Stimulated activated CD8-positive, alpha-beta memory T cell treated with anti-CD3 and anti-CD28 coated beads, Interleukin-15, amount 100 ng/mL, for 4 hours (primary cell): Measurements from ENCODE around the gene RRBP1.

Source experiments
- DNase-seq, 2 donors: peaks; one replicate each; pipeline ENCODE4 v3.0.0-alpha.2; 2020; ENCODE audit warnings: low read depth in 2 of 2

RRBP1 gene

GRCh38 chr20:17647391-17648314 is 34.4 kb downstream of the RRBP1 start:
- no peak for DNase-seq

GRCh38 chr20:17646961-17647301 is 35.1 kb downstream of the RRBP1 start:
- DNase-seq = no peak

DNA sequence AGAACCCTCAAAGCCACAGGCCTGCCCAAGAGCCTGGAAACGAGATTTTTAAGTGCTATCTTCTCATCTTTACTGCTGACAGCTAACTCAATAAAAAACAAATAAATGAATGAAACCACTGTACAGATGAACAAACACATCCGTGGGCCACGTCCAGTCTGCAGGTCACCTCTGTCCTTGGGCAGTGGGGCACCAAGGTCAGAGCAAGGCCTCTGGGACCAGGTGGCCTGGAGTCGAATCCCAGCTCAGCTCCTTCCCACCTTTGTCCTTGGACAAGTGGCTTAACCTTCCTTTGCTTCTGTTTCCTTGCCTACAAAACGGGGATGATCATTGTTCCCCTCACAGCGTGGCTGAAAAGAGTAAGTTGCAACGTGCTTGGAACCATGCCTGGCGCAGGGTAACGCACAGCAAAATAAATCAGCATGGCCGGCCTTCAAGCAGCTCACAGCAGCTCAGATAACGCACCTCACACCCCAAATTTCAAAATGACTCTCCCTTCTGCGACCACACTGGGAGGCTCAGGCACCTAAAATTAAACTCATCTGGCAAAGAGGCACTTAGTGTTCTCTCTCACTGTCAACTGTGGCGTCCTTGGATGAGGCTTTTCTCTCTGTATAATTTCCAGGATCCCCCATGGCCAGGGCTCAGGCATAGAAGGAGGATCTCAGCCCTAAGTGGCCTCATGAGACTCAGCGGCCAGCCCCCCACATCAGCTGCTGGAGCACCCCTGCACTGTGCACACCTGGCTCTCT is 35.7 kb downstream of the RRBP1 start:
- no peak for DNase-seq

GRCh38 chr20:17645546-17646208 is 36.4 kb downstream of the RRBP1 start:
- DNase-seq = no peak

DNA sequence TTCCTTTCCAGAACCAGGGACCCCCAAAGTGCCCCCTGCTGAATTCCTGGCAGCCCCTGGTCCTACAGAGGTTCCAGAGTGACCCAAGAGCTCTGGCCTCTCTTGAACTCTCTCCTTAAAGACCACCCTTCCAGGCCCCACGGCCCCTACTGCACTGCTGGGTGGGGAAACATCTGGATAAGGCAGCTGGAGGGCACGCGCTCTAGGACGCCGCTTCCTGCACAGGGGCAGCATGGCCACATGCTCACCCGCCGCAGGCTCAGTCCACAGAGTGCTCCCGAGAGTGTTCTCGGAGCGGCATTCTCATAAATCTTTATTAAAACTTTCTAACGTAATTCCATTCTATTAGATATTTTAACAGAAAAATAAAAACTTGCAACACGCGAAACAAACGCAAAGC is 37.0 kb downstream of the RRBP1 start:
- DNase-seq = no peak

DNA sequence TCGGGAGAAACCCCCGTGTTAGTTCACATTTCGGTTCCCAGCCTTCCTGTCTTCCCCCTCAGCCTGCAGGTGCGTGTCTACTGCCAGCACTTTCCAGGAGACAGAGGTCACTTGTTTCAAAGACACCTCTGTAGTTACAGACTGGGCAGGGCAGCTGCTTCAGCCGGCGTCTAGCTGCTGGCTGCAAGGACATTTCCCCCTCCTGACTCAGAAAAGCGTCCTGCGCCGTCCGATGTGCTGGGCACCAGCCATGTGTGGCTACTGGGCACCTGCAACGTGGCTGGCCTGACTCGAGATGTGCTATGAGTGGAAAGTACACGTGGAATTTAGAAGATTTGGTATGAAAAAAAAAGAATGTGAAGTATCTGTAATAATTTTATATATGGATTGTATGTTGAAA is 37.6 kb downstream of the RRBP1 start:
- no peak for DNase-seq

DNA sequence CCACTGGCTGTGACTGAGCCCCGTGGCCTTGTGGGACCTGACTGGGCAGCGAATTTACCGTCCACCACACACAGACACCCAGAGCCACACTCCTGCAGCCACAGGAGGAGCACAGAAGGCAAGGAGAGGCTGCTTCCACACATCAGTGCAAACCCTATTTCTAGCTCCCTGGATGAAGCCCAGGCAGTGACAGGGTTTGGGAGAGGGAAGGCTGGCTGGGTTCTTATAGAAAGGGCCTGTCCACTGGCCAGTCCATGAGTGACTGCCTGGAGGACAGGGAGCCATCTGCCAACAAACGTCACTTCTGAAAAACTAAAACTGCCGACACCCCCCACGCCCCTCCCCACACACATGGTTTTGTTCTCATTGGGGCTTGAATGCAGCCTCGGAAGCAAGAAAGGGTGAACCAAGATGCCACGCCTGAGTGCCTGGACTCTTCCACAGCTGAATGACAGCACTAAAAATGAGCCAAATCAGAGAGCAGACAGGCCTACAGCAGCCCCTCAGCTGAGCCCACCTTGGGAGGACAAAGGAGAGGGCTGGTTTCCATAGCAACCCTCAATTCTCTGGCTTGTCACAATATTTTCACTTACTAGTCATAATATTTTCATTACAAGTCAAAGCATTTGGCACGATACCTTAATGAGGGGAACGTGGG is 38.4 kb downstream of the RRBP1 start:
- no peak for DNase-seq

DNA sequence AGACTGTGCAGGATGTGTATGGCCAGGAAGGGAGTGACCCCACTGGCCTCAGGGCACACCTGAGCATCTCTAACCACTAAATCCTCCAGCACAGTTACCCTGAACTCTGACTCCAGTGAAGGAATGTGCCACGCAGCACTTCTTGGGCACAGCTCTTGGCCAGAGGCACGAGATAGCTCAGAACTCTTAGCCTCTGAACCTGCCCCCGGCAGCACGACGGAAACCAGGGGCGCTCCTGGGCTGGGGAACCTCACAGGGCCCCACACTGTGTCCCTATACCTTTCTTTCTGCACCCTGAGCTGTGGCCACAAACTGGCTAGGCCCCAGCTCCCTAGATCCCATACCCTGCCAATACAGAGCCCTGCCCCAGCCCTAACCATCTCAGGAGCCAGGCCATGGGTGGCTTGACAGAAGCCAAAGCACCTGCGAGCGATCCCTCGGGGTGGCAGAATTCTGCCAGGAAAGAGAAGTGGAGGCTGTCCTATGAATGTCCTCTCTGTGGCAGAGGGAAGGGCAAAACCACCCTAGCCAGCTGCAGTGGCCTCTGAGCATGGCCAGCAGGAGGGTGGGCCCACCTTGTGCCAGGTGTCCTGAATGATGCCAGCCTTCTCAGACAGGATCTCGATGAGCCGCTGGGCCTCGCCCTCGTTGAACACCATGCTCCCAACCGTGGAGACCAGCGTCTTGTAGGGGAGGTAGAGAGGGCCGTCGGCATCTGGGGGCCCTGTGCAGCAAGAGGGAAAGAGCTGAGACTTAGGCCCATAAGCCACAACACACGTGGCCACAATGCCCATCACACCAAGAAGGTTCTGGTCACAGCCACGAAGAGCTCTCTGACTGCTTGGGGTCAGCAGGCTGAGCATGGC is 39.4 kb downstream of the RRBP1 start:
- DNase-seq = no peak

- no peak for DNase-seq
Observed at GRCh38 chr20:17641993-17642392, 40.0 kb downstream of the RRBP1 start.

GRCh38 chr20:17641520-17641964 is 40.5 kb downstream of the RRBP1 start:
- DNase-seq = no peak

- no peak for DNase-seq
Observed at GRCh38 chr20:17640875-17641378, 41.1 kb downstream of the RRBP1 start.

DNA sequence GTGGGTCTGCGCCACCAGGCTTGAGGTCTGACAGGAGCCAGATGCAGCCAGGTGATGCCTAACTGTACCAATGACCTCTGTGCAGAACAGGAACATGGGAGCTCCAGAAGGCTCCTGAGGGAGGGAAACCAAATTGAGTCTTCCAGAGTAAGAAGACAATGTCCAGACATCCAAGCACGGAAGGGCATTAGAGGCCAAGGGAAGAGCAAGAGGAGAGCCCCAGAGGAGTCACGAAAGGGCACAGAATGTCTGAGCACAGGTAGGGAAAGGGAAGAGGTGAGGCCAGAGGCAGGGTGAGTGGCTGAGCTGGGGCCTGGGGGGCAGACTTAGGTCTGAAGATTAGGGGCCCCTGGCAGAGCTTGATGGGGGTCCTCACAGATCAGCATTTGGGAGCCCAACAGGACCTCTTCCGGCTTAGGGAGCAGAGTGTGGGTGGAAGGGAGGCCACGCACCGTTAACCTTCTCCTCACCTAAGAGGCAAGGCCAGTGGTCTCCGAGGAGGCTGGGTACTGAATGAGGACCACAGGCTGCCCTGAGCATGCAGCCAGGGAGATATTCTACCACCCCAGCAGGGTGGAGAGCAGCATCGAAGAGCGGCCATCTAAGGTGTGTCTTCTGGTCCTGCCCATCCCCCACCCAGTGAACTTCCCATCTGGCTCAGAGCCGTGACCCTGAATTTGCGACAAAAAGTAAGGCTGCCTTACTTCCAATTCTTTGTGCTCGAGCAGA is 41.7 kb downstream of the RRBP1 start:
- no peak for DNase-seq

DNA sequence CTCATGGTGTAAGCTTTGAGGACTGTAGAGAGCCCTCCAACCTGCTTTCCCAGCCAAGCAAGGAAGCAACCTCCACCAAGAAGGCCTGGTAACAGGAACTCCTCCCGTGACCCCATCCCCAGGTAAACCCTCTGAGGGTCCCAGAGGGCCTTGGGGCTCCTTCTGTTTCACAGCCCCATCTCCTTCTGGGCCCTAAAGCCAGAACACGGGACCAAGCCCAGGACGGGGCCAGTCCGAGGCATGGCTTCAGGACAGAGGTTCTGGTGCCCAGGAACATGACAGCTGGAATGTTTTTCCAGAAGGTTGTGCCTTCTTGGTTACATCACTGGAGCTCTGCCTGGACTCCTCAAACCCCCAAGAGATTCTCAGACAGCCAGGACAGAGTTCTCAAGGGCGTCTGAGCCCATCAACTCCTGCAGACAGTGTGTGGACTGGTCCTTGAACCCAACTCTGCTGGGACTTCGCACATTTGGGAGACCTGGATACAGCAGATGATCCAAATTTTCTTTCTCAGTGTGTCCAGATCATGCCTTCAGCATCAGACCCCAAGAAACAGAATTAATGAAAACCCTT is 43.1 kb downstream of the RRBP1 start:
- no peak for DNase-seq

DNA sequence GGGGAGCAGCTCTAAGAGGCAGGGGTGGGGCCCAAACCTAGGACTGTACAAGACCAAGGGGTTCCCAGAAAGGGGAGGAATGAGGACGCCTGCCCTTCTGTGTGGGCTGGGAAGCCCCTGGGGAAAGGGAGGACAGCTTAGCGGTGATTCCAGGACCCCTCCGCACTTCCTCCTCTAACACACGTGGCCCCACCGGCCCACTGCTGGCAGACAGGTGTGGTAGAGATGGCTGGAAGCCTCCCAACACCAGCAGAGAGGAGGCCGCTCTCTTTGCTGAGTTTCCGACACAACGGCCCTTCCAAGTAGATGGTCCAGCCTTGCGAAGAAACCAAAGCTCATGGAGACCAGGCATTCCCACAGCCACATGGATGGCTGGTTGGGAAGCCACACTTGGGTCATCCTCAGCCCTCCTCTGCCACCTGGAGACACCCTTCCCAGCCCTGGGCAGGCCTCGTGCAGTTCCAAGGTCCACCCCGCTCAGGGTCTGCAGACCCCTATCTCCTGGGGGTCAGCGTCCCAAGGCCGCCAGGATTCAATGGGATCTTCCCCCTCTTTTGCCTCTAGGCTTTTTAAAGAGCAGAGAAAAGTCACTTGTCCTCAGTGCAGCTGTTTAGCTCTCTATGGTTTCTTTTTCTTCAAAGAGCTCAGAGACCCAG is 43.9 kb downstream of the RRBP1 start:
- DNase-seq = no peak

DNA sequence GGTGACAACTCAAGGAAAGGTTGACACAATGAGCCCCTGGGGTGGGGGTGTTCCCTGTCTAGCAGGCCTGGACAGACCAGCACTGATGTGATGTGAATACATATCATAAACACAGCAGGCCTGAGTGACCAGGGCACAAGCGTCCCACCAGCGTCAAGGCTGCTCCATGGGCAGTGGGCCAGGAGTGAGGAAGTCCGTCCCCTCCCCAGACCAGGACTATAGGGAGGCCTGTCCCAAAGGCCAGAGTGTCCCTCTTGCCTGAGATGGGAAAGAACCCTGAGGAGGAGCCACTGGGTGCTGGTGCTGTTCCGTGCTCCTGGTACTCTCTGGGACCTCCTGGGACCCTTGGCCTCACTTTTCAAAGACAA is 44.6 kb downstream of the RRBP1 start:
- DNase-seq = no peak

GRCh38 chr20:17636523-17637412 is 45.3 kb downstream of the RRBP1 start:
- DNase-seq = no peak

- DNase-seq = no peak
Observed at GRCh38 chr20:17635332-17636244, 46.5 kb downstream of the RRBP1 start.
